SW480 (cell line): ENCODE measurements around the gene SRPK3.
A peak's percentile ranks its signal among the peaks of the same experiment; 100 is the strongest.
"Not testable (repeated sequence)": the region's sequence is repeated elsewhere in the genome, so short reads cannot be mapped to it uniquely, and the experiment has no call there.

ENCODE experiments used
- DNase-seq: peaks from one replicate; pipeline ENCODE4 v3.0.0-alpha.2; 2016; ENCODE audit warnings: low spot score

Gene SRPK3, protein sequence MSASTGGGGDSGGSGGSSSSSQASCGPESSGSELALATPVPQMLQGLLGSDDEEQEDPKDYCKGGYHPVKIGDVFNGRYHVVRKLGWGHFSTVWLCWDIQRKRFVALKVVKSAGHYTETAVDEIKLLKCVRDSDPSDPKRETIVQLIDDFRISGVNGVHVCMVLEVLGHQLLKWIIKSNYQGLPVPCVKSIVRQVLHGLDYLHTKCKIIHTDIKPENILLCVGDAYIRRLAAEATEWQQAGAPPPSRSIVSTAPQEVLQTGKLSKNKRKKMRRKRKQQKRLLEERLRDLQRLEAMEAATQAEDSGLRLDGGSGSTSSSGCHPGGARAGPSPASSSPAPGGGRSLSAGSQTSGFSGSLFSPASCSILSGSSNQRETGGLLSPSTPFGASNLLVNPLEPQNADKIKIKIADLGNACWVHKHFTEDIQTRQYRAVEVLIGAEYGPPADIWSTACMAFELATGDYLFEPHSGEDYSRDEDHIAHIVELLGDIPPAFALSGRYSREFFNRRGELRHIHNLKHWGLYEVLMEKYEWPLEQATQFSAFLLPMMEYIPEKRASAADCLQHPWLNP

DNA sequence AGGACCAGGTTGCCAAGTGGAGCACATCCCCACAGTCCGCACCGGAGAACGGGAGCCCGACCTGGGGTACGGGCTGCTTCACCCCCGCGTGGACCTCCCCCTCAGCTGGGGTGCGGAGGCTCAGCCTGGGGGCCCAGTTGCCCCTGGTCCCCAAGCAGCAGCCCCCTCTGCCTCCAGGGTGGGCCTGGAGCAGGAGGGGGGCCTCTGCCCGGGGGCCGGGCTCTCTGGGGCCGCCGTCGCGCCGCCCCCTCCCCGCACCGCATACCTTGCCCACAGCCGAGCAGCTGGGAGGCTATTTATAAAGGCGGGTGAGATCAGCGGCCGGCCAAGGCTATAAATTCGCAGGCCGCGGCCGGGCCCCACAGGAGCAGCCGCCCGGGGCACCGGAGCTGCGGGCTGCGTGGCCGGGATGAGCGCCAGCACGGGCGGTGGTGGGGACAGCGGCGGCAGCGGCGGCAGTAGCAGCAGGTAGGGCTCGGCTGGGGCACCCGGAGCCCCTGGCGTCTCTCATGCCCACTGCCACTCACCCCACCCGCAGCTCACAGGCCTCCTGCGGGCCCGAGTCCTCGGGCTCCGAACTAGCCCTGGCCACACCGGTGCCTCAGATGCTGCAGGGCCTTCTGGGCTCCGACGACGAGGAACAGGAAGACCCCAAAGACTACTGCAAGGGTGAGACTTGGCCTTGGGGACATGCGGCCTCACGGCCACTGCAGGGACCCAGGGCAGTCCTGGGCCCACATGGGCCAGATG lies at the start of gene SRPK3:
SRPK3 (plus strand) TSS at position 364 of the 750 bp plus-strand sequence; CDS start at position 410, 46 bp downstream.
- no peak for DNase-seq

DNA sequence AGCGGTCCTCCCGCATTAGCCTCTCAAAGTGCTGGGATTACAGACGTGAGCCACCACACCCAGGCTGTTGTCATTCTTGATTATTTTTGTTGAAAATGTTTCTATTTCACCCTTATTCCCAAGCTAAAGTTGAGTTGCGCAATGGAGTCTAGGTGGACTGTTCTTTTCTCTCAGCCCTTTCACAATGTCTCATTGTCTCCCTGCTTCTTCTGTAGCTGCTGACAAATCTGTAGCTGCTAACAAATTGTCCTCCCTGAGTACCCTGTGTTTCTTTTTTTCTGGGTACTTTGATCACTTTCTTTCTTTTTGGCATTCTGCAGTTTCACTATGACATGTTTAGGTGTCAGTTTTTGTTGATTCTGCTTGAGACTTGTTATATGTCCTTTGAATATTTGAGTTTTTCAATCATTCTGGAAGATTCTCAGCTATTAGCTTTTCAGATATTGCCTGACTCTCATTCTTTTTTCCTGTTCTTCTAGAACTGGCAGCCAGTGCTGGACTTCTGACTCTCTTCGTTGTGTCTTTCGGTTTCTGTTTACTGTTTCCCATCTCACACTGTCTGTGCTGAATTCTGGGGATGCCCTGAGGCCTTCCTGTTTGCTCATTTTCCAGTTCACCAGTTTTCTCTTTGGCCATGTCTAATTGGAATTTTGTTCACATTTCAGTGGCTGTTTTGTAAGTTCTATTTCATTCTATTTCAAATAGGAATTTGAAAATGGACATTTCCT lies 49.6 kb upstream of the SRPK3 start:
- no peak for DNase-seq

DNA sequence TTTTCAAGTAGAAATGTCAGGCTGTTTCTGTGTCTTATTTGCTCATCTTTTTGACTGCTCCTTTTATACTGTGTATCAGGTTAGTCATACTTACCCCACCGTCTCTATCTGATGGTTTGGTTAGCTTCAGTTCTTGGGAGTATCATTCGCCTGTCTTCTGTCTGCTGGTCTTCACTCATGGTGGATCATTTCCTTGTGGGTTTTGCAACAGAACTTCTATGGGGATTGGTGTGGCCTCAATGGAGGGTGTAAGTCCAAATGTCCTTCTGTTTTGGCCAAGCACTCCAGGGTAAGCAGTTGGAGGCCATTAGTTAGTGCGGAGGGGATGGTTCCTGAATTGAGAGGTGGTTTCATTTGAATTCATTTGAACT lies 49.0 kb upstream of the SRPK3 start:
- no peak for DNase-seq

DNA sequence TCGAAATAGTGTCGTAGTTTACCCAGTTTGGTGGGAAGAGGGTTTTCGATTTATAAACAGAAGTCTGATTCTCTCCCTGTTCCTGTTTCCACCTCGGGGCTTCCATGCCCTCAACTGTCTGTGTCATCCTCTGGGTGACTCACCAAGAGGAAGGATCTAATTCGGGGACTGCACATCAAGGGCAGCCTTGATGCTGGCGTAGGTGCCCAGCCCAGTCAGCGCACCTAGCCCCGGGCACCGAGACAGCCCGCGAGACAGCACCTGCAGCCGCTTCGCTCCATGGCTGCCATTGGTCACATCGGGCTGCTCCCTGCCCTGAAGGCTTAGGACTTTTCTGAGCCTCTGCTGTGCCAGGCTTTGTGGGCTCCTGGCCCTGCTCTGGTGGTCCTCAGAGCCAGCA lies 48.4 kb upstream of the SRPK3 start:
- peak; percentile 42 for DNase-seq

DNA sequence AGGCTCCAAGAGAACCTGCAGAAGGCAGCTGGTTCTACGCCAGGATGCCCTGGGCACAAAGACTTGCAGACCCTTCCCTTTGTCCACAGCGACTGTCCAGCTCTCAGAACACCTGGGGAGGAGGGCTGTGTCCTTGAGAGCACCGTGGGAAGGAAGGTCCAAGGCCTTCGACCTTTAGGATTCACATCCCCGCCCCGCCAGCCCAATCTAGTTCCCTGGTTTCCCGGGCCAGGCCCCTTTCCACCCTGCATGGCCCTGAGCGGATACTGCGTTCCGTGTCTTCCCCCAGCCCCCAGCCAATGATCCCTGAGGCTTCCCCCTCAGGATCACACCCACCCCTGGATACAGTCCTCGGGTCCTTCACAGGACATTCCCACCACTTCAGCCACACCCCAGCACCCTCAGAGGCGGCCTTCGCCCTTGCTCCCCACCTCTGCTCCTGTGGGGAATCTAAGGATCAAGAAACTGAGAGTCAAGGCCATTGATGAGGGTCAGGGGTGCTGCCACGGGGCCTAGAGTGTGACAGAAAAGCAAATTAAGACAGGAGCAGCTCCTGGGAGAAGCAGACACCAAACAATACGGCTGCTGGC lies 47.1 kb upstream of the SRPK3 start:
- DNase-seq = no peak

DNA sequence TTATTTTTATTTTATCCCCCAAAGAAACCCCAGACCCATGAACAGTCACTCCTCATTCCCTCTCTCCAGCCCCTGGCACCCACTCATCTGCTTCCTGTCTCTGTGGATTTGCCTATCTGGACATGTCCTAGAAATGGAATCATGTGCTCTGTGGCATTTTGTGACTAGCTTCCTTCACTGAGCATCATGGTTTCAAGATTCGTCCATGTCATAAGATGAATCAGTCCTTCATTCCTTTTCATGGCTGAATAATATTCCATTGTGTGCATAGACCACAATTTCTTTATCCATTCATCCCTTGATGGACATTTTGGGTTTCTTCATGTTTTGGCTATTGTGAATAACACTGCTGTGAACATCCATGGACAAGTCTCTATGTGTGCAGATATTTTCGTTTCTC lies 46.0 kb upstream of the SRPK3 start:
- no peak for DNase-seq

DNA sequence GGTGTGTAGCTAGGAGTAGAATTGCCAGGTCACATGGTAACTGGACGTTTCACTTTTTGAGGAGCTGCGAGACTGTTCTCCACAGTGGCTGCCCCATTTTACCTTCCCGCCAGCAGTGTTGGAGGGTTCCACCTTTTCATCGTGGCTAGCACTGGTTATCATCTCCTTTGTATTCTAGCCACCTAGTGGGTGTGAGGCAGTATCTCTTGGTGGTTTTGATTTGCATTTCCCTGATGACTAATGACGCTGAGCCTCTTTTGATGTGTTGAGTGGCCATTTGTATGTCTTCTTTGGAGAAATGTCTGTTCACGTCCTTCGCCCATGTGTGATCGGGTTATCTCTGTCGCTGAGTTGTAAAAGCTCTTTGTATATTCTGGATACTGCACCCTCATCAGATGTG lies 45.6 kb upstream of the SRPK3 start:
- peak; percentile 85 for DNase-seq

DNA sequence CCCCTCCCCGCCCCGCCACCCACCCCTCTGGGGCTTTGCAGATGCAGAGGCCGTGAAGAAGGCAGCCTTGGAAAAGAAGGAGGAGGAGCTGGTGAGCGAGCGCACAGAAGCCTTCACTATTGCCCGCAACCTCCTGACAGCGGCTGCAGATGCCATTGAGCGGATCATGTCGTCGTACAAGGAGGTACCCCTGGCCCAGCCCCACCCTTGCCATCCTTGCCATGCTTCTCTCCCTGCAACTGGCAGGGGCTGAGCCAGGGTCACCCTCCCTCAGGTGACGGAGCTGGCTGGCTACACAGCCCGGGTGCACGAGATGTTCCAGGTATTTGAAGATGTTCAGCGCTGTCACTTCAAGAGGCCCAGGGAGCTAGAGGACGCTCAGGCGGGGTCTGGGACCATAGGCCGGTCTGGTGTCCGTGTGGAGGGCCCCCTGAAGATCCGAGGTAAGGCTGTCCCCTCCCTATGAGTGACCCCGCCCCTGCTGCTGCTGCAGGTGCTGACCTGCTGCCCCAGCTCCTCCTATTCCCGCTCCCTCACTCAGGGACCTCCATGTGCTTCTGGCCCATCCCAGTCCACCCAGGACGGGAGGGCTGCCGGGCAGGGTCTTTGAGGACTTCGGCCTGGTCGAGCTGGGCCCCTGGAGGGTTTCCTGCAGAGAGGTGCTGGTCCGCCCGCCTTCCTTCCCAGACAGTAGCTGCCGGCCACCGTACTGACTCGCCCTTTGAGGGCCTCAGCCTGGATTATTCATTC lies 44.6 kb upstream of the SRPK3 start:
- no peak for DNase-seq

DNA sequence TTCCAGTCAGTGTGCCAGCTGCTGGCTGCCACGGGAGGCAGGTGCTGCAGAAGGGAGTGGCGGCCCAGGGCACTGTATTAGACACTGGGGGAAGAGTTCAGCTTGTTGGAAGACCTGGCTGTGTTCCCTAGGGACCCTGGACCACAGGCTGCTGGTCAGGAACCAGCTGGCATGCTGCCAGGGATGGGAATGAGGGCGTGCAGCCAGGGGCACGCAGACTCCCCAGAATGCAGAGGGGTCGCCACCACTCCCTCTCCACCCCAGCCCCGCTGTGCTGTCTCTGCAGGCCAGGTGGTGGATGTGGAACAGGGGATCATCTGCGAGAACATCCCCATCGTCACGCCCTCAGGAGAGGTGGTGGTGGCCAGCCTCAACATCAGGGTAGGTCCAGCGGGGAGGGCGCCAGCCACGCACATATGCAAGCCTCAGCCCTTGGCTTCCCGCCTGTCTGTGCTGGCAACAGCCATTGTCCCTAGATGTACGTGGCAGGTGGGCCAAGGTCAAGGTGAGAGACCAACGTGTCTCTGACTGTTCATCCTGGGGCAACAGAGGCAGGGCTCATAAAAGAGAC lies 43.9 kb upstream of the SRPK3 start:
- DNase-seq = no peak

DNA sequence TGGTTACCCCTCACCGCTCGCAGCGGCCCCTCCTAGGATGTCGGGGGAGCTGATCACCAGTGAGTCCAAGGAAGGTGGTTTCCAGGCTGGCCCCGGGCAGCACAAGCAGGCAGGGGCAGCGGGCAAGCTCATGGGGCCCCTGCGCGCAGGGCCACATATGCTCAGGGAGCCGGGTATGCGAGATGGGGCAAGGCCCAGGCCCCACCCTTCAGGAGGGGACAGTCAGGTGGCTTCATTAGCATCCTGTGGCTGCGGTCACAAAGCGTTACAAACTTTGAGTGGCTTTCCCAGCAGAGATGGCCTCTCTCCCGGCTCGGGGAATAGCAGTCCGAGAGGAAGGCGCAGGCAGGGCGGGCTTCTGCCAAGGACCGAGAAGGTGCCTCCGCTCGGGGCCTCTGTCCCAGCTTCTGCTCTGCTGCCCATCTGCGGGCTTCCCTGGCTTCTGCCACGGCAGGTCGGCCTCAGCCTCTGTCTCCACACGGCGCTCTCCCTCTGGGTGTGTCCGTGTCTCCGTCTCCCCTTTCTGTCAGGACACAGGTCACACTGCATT lies 42.7 kb upstream of the SRPK3 start:
- DNase-seq = no peak

DNA sequence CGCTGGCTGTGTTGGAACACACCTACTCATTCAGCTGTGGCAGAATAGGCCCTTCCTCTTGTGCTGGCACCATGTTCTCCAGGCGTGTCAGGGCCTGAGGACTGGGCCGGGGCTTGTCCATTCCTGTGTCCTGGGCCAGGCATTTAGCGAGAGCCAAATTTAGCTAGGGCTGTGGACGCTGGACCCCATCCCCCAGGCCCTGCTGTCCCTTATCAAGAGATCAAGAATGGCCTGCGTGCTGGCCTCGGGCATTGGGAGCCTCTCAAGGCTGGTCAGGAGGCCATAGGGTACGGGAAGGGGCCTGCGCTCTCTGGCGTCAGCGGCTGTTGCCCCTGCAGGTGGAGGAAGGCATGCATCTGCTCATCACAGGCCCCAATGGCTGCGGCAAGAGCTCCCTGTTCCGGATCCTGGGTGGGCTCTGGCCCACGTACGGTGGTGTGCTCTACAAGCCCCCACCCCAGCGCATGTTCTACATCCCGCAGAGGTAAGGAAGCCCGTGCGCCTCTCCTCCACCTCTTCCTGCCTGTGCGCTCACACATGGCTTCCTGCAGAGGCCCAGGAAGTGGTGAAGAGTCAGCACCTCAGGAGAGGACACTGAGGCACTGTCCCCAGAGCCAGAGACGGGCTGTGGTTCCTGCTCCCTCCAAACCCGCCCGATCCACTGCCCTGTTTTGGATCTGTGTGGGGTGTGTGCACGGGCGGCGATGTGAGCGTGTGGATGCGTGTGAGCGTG lies 40.9 kb upstream of the SRPK3 start:
- DNase-seq = no peak

DNA sequence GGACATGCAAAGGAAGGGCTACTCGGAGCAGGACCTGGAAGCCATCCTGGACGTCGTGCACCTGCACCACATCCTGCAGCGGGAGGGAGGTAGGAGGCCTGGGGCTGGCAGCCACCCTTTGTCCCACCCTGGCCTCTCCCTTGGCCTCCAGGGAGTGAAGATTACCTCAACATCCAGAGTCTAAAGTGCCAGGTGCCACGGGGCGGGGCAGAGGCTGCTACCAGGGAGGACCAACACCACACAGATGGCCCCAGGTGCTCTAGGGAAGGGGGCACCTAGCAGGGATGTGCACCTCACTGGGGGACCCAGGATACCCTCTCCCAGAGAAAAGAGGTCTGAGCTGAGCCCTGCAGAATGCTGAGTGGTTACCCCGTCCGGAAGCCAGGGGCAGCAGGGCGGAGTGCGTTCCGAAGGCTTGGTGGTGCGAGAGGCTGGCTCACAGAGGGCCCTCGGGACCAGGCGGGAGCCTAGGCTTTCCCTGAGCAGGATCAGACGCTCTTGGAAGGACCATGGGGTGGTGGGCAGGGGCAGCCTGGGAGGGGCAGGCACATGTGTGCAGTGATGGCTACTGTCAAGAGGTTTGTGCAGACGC lies 40.1 kb upstream of the SRPK3 start:
- no peak for DNase-seq

DNA sequence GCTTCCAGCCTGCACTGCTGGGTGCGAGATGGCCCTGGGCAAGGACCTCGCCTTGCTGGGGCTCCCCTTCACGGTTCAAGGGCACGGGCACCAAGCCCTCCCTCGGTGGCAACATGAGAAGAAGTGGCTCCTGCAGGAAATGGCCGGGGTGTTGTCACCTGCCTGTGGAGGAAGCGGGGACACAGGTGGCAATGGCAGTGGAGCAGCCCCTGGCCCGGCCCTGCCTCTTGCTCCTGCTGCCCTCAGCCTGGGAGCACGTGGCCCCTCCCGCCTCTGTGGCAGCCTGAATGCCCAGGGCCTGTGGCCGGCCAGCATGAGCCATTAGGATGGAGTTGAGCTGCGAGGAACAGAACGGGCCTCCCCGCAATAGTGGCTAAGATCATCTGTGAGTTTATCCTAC lies 39.4 kb upstream of the SRPK3 start:
- DNase-seq = no peak

DNA sequence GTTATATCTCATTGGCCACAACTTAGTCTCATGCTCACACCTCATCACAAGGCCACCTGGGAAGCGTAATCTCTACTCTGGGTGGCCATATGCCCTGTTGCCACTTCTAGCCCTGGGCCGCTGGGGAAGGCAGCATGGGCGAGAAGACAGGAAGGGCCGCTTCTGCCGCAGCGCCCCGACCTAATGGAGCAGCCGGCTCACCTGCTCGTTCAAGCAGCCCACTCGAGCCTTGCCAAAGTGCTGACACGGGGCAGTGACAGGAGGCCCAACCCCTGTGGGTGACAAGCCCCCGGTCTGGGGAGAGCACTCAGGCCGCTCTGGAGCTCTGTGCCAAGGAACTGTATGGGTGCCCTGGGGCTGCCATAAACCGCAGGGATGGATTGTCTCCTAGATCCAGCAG lies 38.7 kb upstream of the SRPK3 start:
- DNase-seq = not testable (repeated sequence)

DNA sequence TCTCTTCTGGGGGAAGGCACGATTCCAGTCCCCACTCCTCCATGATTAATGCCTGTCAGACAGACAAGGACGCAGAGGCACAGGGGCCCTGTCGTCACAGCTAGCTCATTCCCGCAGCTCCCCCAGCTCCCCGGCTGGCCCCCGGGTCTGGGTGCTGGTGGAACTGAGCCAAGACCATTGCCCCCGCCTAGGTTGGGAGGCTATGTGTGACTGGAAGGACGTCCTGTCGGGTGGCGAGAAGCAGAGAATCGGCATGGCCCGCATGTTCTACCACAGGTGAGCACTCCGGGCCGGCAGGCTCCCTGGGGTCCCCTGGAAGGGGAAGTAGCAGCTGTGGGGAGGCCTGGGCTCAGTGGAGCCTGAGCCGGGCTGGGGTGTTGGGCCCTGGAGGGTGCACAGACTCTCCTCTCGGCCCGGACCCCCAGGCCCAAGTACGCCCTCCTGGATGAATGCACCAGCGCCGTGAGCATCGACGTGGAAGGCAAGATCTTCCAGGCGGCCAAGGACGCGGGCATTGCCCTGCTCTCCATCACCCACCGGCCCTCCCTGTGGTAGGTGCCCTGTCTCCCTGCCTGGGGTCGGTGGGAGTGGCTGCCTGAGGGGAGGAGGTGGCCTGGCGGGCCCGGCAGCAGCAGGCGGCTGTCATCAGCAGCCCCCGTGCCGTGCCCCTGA lies 37.9 kb upstream of the SRPK3 start:
- DNase-seq = not testable (repeated sequence)

DNA sequence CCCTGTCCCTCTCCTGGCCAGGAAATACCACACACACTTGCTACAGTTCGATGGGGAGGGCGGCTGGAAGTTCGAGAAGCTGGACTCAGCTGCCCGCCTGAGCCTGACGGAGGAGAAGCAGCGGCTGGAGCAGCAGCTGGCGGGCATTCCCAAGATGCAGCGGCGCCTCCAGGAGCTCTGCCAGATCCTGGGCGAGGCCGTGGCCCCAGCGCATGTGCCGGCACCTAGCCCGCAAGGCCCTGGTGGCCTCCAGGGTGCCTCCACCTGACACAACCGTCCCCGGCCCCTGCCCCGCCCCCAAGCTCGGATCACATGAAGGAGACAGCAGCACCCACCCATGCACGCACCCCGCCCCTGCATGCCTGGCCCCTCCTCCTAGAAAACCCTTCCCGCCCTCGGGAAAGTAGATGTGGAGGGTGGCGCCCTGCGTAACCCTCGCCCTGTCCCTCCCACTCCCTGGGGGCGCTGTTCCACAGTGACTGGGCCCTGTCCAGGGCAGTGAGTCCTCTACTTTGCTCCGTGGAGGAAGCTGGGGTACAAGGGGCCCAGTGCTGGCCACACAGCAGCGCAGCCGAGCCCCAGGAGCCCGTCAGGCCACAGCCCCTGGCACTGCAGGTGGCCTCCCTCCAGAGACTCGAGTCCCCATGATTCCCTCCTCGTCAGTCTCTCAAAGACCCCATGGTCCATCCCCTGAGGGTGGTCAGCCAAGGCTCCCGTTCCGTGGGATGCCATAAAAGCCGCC lies 37.2 kb upstream of the SRPK3 start:
- not testable (repeated sequence) for DNase-seq

DNA sequence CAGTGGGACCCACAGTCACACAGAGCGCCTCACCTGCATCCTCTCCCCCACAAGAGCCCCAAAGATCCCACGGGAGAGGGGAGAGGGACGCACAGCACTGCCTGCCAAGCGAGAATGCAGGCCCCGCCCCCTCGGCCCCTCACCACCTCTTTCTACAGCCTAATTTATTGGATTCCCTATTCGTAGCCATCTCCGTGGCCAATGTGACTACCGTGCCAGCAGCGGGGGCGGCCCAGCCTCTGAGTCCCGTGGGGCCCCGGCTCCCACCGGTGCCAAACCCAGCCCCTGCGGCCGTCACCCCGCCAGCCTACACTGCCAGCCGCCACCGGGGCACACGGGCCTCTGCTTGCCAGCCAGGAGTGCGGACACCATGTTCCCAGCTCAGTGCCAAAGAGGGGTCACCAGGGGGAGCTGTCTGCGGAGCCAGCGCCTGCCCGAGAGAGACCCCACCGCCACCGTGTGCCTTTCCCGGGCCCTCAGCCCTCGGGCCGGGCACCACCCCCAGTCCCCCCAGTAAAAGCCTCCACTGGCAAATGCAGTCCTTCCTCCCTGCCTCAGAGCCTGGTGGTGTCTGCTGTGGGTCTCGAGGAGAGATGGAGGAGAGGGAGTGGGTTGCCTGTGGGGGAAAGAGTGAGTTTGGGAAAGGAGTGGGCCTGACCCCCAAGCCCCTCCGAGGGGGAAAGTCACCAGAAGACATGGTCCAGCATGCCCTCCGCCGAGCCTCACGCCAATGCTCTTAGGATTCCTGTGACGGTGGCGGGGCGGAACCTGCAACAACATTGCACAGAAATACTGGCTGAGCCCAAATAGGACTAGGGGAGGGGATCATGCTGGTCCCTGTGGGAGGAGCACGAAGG lies 36.4 kb upstream of the SRPK3 start:
- no peak for DNase-seq
